Activated T-cell treated with anti-CD3 and anti-CD28 coated beads, Interleukin-2, amount 50 U/mL, for 24 hours (primary cell): Measurements from ENCODE around the gene TTC21B.
"Not testable (repeated sequence)": the region's sequence is repeated elsewhere in the genome, so short reads cannot be mapped to it uniquely, and the experiment has no call there.

Experiments used
- DNase-seq: peaks from one replicate; pipeline ENCODE4 v3.0.0-alpha.2; 2020
- H3K27ac Mint-ChIP-seq: 2 replicates; pipeline ENCODE4 v1.8.0; 2020; ENCODE audit warnings: mild to moderate bottlenecking, mixed read lengths
- H3K27me3 Mint-ChIP-seq: 2 replicates; pipeline ENCODE4 v1.8.0; 2020; ENCODE audit warnings: mixed read lengths
- H3K36me3 Mint-ChIP-seq: 2 replicates; pipeline ENCODE4 v1.8.0; 2020; ENCODE audit warnings: low read depth, mixed read lengths
- H3K4me1 Mint-ChIP-seq: 2 replicates; pipeline ENCODE4 v1.8.0; 2020; ENCODE audit warnings: low read depth, mixed read lengths
- H3K4me3 Mint-ChIP-seq: 2 replicates; pipeline ENCODE4 v1.8.0; 2020; ENCODE audit warnings: mild to moderate bottlenecking, moderate library complexity, mixed read lengths
- H3K9me3 Mint-ChIP-seq: 2 replicates; pipeline ENCODE4 v1.8.0; 2020; ENCODE audit warnings: mixed read lengths

TTC21B gene

GRCh38 chr2:165953655-165954606, at the start of gene TTC21B:
Gene TTC21B (minus strand): TSS chr2:165953776. CDS start chr2:165953705, 71 bp downstream.
- H3K4me3 Mint-ChIP-seq: no peak within 1 kb of the TSS
- peaks cover 7% of the 10 kb centered on the region for H3K36me3 Mint-ChIP-seq
- no peaks in the 10 kb centered on the region for H3K9me3 Mint-ChIP-seq
- peaks cover 28% of the 10 kb centered on the region for H3K4me1 Mint-ChIP-seq
- peak; percentile 96 for DNase-seq
- H3K27me3 Mint-ChIP-seq: no peaks in the 10 kb centered on the region
- H3K27ac Mint-ChIP-seq: no peak within 1 kb of the TSS

GRCh38 chr2:166000401-166000800, 46.8 kb upstream of the TTC21B start:
- H3K9me3 Mint-ChIP-seq: no peaks in the 10 kb centered on the region

GRCh38 chr2:165990846-165991245, 37.3 kb upstream of the TTC21B start:
- no peak overlapping the region for H3K4me3 Mint-ChIP-seq
- DNase-seq: no peak
- peaks cover 21% of the 10 kb centered on the region for H3K27me3 Mint-ChIP-seq

More at GRCh38 chr2:166000401-166000800, 46.8 kb upstream of the TTC21B start:
- DNase-seq: no peak
- H3K4me3 Mint-ChIP-seq: no peak overlapping the region
- H3K4me1 Mint-ChIP-seq: no peaks in the 10 kb centered on the region
- H3K27me3 Mint-ChIP-seq: peaks cover 5% of the 10 kb centered on the region
- no peaks in the 10 kb centered on the region for H3K36me3 Mint-ChIP-seq
- no peak overlapping the region for H3K27ac Mint-ChIP-seq

GRCh38 chr2:165989851-165990250, 36.3 kb upstream of the TTC21B start:
- Mint-ChIP-seq H3K27me3 (peaks cover 25% of the 10 kb centered on the region), H3K36me3 (no peaks in the 10 kb centered on the region), H3K9me3 (no peaks in the 10 kb centered on the region), H3K4me1 (no peaks in the 10 kb centered on the region), H3K4me3 (no peak overlapping the region), H3K27ac (no peak overlapping the region)
- no peak for DNase-seq

More at GRCh38 chr2:165990846-165991245, 37.3 kb upstream of the TTC21B start:
- H3K27ac Mint-ChIP-seq: no peak overlapping the region
- H3K4me1 Mint-ChIP-seq: no peaks in the 10 kb centered on the region
- no peaks in the 10 kb centered on the region for H3K36me3 Mint-ChIP-seq
- H3K9me3 Mint-ChIP-seq: no peaks in the 10 kb centered on the region

DNA sequence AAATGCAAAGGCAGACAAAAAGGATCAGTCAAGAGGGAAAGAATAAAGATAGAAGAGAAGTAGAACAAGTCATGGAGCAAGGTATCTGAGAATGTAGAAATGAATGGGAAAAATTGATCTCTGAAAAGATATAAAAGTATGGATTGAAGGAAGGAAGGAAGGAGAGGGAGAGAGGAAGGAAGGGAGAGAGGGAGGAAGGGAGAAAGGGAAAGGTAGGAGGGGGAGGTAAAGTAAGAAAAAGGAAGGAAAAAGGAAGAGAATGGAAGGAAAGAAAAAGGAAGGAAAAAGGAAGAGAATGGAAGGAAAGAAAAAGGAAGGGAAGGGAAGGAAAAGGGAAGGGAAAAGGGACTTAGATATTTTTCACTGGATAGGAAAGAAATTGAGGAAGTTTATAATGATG, 31.5 kb upstream of the TTC21B start:
- no peaks in the 10 kb centered on the region for H3K36me3 Mint-ChIP-seq
- no peak overlapping the region for H3K4me3 Mint-ChIP-seq
- H3K27ac Mint-ChIP-seq: no peak overlapping the region
- H3K4me1 Mint-ChIP-seq: no peaks in the 10 kb centered on the region
- no peak for DNase-seq
- H3K9me3 Mint-ChIP-seq: no peaks in the 10 kb centered on the region
- H3K27me3 Mint-ChIP-seq: peaks cover 32% of the 10 kb centered on the region

DNA sequence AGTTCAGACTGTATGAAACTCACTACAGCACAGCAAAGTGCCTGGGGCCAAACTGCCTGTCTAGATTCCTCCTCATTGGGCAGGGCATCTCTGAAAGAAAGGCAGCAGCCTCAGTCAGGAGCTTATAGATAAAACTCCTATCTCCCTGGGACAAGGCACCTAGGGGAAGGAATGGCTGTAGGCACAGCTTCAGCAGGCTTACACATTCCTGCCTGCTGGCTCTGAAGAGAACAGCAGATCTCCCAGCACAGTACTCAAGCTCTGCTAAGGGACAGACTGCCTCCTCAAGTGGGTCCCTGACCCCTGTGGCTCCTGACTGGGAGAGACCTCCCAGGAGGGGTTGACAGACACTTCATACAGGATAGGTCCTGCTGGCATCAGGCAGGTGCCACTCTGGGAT, 18.6 kb upstream of the TTC21B start:
- not testable (repeated sequence) for H3K4me3 Mint-ChIP-seq, H3K4me1 Mint-ChIP-seq, H3K9me3 Mint-ChIP-seq, H3K36me3 Mint-ChIP-seq, DNase-seq, H3K27ac Mint-ChIP-seq
- H3K27me3 Mint-ChIP-seq: peaks cover 24% of the 10 kb centered on the region

GRCh38 chr2:165970663-165971062, 17.1 kb upstream of the TTC21B start:
- H3K9me3 Mint-ChIP-seq: no peaks in the 10 kb centered on the region
- peaks cover 23% of the 10 kb centered on the region for H3K27me3 Mint-ChIP-seq
- DNase-seq: no peak
- no peak overlapping the region for H3K27ac Mint-ChIP-seq
- H3K4me3 Mint-ChIP-seq: no peak overlapping the region
- no peaks in the 10 kb centered on the region for H3K4me1 Mint-ChIP-seq
- H3K36me3 Mint-ChIP-seq: no peaks in the 10 kb centered on the region

DNA sequence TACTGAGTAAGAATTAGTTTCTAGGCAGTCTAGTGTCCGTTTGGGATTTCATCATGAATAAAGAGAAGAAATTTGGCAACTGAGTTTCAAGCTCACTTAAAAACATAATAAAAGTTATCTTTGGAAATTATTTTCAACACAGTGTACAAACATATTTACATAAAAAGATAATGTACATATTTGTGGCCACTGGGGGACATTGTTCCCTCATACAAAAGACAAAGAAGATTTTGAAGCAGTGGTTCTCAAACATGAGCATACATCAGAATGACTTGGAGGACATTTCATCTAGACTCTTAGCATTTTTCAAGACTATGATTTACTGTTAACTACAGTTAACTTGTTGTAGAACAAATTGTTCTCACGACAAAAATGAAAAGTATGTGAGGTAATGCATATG, 15.7 kb upstream of the TTC21B start:
- Mint-ChIP-seq H3K27me3 (peaks cover 17% of the 10 kb centered on the region), H3K36me3 (no peaks in the 10 kb centered on the region), H3K9me3 (no peaks in the 10 kb centered on the region), H3K4me1 (no peaks in the 10 kb centered on the region), H3K4me3 (no peak overlapping the region), H3K27ac (no peak overlapping the region)
- DNase-seq: no peak

- no peak for DNase-seq
- Mint-ChIP-seq H3K27ac (no peak overlapping the region), H3K36me3 (no peaks in the 10 kb centered on the region), H3K9me3 (no peaks in the 10 kb centered on the region), H3K4me3 (no peak overlapping the region), H3K27me3 (peaks cover 17% of the 10 kb centered on the region), H3K4me1 (no peaks in the 10 kb centered on the region)
Measured at GRCh38 chr2:165967746-165968145, 14.2 kb upstream of the TTC21B start.

GRCh38 chr2:165961818-165962217, 8.2 kb upstream of the TTC21B start:
- Mint-ChIP-seq H3K27me3 (no peaks in the 10 kb centered on the region), H3K9me3 (no peaks in the 10 kb centered on the region), H3K4me1 (peaks cover 3% of the 10 kb centered on the region), H3K27ac (no peak overlapping the region), H3K4me3 (no peak overlapping the region), H3K36me3 (no peaks in the 10 kb centered on the region)
- DNase-seq: no peak

DNA sequence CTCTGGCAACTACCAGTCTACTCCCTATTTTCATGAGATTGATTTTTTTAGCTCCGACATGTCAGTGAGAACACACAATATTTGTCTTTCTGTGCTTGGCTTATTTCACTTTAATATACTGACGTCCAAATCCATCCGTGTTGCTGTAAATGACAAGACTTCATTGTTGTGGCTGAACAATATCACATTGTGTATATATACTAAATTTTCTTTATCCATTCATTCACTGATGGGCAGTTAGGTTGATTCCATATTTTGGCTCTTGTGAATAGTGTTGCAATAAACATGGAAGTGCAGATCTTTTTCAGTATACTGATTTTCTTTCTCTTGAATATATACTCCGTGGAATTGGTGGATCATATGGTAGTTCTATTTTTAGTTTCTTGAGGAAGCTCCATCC, 5.8 kb upstream of the TTC21B start:
- H3K4me3 Mint-ChIP-seq: no peak overlapping the region
- no peak overlapping the region for H3K27ac Mint-ChIP-seq
- DNase-seq: no peak
- H3K4me1 Mint-ChIP-seq: peaks cover 18% of the 10 kb centered on the region
- no peaks in the 10 kb centered on the region for H3K36me3 Mint-ChIP-seq
- H3K9me3 Mint-ChIP-seq: no peaks in the 10 kb centered on the region
- H3K27me3 Mint-ChIP-seq: no peaks in the 10 kb centered on the region

DNA sequence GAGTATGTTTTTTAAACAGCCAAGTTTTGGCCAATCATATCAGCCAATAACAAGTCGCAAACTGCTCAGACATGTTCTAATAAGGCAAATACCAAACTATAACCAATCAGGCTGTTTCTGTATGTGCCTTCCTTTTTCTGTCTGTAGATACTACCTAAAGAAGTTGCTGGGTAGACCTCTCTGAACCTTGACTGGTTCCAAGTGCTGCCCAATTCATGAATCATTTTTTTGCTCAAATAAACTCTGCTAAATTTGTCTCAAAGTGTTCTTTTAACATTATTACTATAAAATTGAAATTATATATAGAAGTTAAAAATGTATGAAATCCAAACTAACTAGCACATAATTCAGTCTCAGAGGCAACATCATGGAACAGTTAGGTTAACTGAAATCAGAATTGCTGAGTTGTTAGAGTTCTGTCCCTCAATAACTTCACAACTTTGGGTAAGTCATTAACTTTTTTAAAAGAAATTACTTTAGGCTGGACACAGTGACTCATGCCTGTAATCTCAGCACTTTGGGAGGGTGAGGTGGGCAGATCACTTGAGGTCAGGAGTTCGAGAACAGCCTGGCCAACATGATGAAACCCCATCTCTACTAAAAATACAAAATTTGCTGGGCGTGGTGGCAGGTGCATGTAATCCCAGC, 4.9 kb upstream of the TTC21B start:
- DNase-seq: no peak

GRCh38 chr2:165957030-165957675, 3.6 kb upstream of the TTC21B start:
- no peaks in the 10 kb centered on the region for H3K36me3 Mint-ChIP-seq
- H3K27me3 Mint-ChIP-seq: no peaks in the 10 kb centered on the region
- H3K27ac Mint-ChIP-seq: no peak overlapping the region
- H3K9me3 Mint-ChIP-seq: no peaks in the 10 kb centered on the region
- DNase-seq: no peak
- H3K4me3 Mint-ChIP-seq: no peak overlapping the region
- H3K4me1 Mint-ChIP-seq: peaks cover 20% of the 10 kb centered on the region

More for the DNA sequence above, 4.9 kb upstream of the TTC21B start:
- Mint-ChIP-seq H3K27me3 (no peaks in the 10 kb centered on the region), H3K4me1 (peaks cover 20% of the 10 kb centered on the region), H3K36me3 (no peaks in the 10 kb centered on the region), H3K4me3 (no peak overlapping the region), H3K9me3 (no peaks in the 10 kb centered on the region), H3K27ac (no peak overlapping the region)

GRCh38 chr2:165953306-165953654, 296 bp downstream of the TTC21B start:
- Mint-ChIP-seq H3K27ac (no peak overlapping the region), H3K36me3 (peaks cover 14% of the 10 kb centered on the region), H3K4me3 (no peak overlapping the region), H3K9me3 (no peaks in the 10 kb centered on the region), H3K4me1 (peaks cover 28% of the 10 kb centered on the region), H3K27me3 (no peaks in the 10 kb centered on the region)
- no peak for DNase-seq
